ENCODE measurements around the gene STK24.

The STK24 gene

DNA sequence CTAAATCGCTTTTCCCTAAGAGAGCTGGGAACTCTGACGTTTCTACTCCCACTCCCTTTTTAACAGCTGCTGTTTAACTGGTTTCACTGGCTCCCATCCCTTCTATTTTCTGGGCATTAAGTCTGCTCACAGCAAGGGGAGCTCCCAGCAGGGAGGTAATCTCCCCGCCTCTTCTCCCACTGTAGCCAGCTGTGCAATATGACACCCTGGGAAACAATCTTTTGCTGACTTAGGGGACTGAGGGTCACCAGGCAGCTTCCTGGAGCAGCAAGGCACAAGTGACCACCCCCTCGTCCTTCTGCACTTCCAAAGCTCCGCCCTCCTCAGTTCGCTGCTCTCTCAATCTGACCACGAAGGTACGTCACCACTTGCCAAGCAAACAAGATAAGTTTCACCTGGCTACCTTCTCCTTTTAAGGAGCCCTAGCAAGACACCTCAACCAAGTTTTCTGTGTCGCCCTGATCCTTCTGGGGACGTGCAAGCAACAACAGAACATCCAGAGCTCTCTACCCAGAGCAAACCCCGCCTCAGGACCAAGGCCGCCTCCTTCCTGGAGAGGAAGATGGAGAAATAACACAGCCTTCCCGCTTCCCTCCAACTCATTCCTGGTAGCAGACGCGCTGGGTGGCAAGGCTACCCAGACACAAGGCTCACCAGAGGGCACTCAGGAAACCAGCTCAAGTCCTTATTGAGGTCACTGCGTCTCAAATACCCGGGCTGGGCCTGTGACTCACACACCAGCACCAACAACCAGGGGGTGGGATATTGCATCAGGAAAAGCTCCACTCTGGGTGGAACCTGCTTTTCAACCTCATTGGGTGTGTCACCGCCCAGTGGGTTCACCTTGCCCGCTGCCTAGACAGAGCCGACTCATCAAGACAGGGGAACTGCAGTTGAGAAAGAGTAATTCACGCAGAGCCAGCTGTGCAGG, 92.4 kb downstream of the STK24 start:
- H3K27me3 Mint-ChIP-seq (ENCODE audit: low read depth): no peaks in the 10 kb centered on the region
- H3K9me3 Mint-ChIP-seq: no peaks in the 10 kb centered on the region
- H3K4me1 Mint-ChIP-seq: peaks cover 82% of the 10 kb centered on the region
- TF ChIP-seq, protein P1, sequence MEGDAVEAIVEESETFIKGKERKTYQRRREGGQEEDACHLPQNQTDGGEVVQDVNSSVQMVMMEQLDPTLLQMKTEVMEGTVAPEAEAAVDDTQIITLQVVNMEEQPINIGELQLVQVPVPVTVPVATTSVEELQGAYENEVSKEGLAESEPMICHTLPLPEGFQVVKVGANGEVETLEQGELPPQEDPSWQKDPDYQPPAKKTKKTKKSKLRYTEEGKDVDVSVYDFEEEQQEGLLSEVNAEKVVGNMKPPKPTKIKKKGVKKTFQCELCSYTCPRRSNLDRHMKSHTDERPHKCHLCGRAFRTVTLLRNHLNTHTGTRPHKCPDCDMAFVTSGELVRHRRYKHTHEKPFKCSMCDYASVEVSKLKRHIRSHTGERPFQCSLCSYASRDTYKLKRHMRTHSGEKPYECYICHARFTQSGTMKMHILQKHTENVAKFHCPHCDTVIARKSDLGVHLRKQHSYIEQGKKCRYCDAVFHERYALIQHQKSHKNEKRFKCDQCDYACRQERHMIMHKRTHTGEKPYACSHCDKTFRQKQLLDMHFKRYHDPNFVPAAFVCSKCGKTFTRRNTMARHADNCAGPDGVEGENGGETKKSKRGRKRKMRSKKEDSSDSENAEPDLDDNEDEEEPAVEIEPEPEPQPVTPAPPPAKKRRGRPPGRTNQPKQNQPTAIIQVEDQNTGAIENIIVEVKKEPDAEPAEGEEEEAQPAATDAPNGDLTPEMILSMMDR (IDR thresholded peaks at IDR 0.05; ENCODE audit: unreplicated experiment in 3 of 3): no peak
- peak overlapping the region; percentile 61 to 92 (median 79) for H3K27ac Mint-ChIP-seq
- no peaks in the 10 kb centered on the region for H3K36me3 Mint-ChIP-seq (ENCODE audit: low read depth)
- H3K4me3 Mint-ChIP-seq: peak overlapping the region; percentile 38 to 64 (median 50)

DNA sequence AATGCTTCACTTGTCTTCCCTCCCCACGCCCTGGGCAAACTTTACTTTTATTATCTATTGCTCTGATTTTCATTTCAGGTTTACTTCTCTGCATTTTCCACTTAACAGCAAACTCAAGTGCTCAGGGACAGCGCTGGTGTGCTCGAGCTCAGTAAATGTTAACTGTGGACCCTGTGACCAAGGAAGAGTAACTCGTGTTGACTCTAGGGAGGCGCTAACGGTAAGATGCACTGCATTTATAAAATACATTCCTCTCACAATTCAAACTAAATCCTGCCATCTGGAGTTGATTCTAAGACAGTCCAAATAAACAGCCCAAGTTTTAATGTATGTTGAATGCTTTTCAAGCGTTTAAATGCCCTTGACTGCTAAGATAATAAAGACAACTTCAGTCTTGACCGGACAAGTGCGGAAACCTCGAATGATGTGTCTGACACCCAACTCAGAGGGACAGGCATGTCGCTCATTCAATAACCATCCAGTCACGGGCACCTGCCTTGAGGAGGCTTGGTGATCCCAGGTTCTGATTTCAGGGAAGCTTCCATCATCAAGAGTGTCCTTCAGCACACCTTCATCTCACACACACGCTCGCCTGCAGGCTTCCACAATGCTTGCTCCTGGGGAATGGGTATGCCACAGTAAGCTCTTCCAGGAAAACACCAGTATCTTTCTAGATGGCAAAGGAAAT, 93.2 kb downstream of the STK24 start:
- Mint-ChIP-seq H3K4me3 (peak overlapping the region; percentile 38 to 64 (median 50)), H3K9me3 (no peaks in the 10 kb centered on the region), H3K27ac (peak overlapping the region; percentile 61 to 92 (median 79)), H3K36me3 (ENCODE audit: low read depth) (no peaks in the 10 kb centered on the region), H3K27me3 (ENCODE audit: low read depth) (no peaks in the 10 kb centered on the region), H3K4me1 (peaks cover 82% of the 10 kb centered on the region)
- TF ChIP-seq, protein P1 (IDR thresholded peaks at IDR 0.05; ENCODE audit: unreplicated experiment in 3 of 3): no peak

DNA sequence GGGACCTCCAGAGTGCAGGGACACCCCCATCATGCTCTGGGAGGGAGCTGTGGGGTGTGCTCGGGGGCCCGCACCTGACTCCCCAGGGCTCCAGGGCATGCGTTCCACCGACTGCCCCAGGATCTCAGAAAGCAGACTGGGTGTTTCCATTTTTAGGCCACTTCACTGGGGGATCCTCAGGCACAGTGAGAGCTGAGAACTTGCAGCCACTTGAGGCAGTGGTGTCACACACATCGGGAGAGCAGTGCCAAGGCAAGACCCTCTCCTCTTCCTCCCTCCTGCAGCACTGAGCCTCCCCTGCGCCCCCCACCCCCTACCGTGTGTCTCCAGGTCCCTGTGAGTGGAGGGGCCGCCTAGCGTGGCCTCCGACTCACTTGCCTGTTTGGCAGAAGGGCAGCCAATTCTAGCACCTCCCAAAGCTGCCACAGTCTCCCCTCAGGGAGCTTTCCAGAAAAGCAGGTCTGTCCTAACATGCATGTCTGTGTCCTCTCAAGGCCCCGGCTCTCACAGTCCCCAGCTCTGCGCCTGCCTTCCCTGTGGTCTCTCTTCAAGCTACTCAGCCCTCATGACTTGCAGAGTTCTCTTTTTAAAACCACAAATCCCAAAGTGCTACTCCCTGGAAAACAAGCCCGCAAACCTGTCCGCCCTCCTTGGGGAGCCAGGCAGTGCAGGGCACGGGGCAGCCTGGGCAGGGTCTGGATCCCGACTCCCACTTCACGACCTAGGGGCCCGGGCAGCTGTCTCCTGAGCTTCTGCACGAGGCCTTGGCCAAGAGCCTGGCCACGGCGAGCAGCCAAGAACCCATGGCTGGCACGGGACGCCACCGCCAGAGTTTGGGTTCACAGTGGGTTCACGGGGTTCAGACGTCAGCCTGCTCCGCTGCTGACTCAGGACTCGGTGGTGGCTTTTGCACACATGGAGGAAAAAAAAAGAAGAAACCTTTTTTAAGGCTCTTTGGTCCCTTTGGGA, 94.1 kb downstream of the STK24 start:
- no peaks in the 10 kb centered on the region for H3K9me3 Mint-ChIP-seq
- peak overlapping the region in 1 of 3 experiments; percentile 18 for H3K4me3 Mint-ChIP-seq
- no peaks in the 10 kb centered on the region for H3K36me3 Mint-ChIP-seq (ENCODE audit: low read depth)
- H3K4me1 Mint-ChIP-seq: peaks cover 82% of the 10 kb centered on the region
- H3K27me3 Mint-ChIP-seq (ENCODE audit: low read depth): no peaks in the 10 kb centered on the region
- peak overlapping the region in 2 of 3 experiments; percentile 79 to 92 for H3K27ac Mint-ChIP-seq
- TF ChIP-seq, protein P1 (IDR thresholded peaks at IDR 0.05; ENCODE audit: unreplicated experiment in 3 of 3): peak in 2 of 3 experiments; percentile 15 to 23

- Mint-ChIP-seq H3K9me3 (no peaks in the 10 kb centered on the region), H3K27ac (peak overlapping the region; percentile 69 to 89 (median 70)), H3K4me3 (peak overlapping the region in 2 of 3 experiments; percentile 54 to 62), H3K36me3 (ENCODE audit: low read depth) (no peaks in the 10 kb centered on the region), H3K4me1 (peaks cover 85% of the 10 kb centered on the region), H3K27me3 (ENCODE audit: low read depth) (no peaks in the 10 kb centered on the region)
- TF ChIP-seq, protein P1 (IDR thresholded peaks at IDR 0.05; ENCODE audit: unreplicated experiment in 3 of 3): no peak
These were observed 95.7 kb downstream of the STK24 start for GRCh38 chr13:98480915-98481877.
